B cell (primary cell): Measurements from ENCODE around the gene MPP7. TPM values are rescaled to one million over a fixed set of nuclear protein-coding genes. Genes with fewer than 3 reads are reported as not detected.

Experiments used
- ATAC-seq: fragments of 200-7000 bp; cut with Tn5 transposase; one replicate; pipeline ENCODE4 v1.10.0; 2021; ENCODE audit warnings: low read depth, mild to moderate bottlenecking, moderate number of reproducible peaks, moderate library complexity
- CTCF ChIA-PET: fragments of 350-600 bp; sonication (Branson Sonifier 250); formaldehyde crosslinking; loops from one replicate; lab custom pipeline; 2021; ENCODE audit warnings: antibody characterized with exemption, inconsistent platforms; lab: Charles Lee
- POLR2A ChIA-PET: fragments of 350-600 bp; sonication (Branson Sonifier 250); formaldehyde crosslinking; loops from one replicate; lab custom pipeline; 2021; ENCODE audit warnings: antibody characterized with exemption; lab: Charles Lee
- DNase-seq: peaks from one replicate; pipeline ENCODE4 v3.0.0; 2013
- H2AFZ ChIP-seq: 2 replicates; pipeline ENCODE4 v1.6.1; 2012; ENCODE audit warnings: mild to moderate bottlenecking, low read depth, low read length; ENCODE audit not compliant: insufficient read depth, poor library complexity, severe bottlenecking
- H3K27ac ChIP-seq, 2 donors: 1 replicate in 1 of 2; 2 replicates in 1 of 2; pipeline ENCODE4 v1.5.1; 2012 to 2013; ENCODE audit warnings: low read length in 2 of 2, mild to moderate bottlenecking in 2 of 2, moderate library complexity in 1 of 2
- H3K27me3 ChIP-seq, 4 experiments: fragments of 200-600 bp in 1 of 4; sonication (generic) in 1 of 4; replicated peaks in 1 of 4; 1 replicate in 2 of 4; 2 replicates in 2 of 4; pipeline versions ENCODE4 v1.6.1 to v1.7.0; 2013 to 2016; ENCODE audit warnings: low read length in 3 of 4, mild to moderate bottlenecking in 2 of 4, mixed read lengths in 1 of 4, moderate library complexity in 1 of 4; ENCODE audit not compliant: insufficient read depth in 4 of 4, control insufficient read depth in 3 of 4; ENCODE audit errors: control extremely low read depth in 1 of 4
- H3K36me3 ChIP-seq, 2 experiments: replicated peaks in 1 of 2; 1 replicate in 1 of 2; 2 replicates in 1 of 2; pipeline versions ENCODE4 v1.6.1 to v1.7.1; 2013; ENCODE audit warnings: low read length in 1 of 2; ENCODE audit not compliant: insufficient read depth in 2 of 2, control insufficient read depth in 1 of 2; ENCODE audit errors: control extremely low read depth in 1 of 2, extremely low read depth in 1 of 2
- H3K4me1 ChIP-seq, 2 donors: fragments of 200-600 bp in 1 of 2; sonication (generic) in 1 of 2; 1 replicate in 1 of 2; 2 replicates in 1 of 2; pipeline versions ENCODE4 v1.5.1 to v1.6.1; 2013 to 2017; ENCODE audit warnings: low read length in 2 of 2; ENCODE audit not compliant: control insufficient read depth in 2 of 2, insufficient read depth in 2 of 2
- H3K4me2 ChIP-seq: replicated peaks from 2 replicates; pipeline ENCODE3; 2012; ENCODE audit warnings: mild to moderate bottlenecking, low read depth, low read length; ENCODE audit not compliant: poor library complexity, severe bottlenecking
- H3K4me3 ChIP-seq, 5 experiments: fragments of 200-600 bp in 1 of 5; sonication (generic) in 1 of 5; 1 replicate in 3 of 5; 2 replicates in 2 of 5; pipeline versions ENCODE4 v1.5.1 to v1.7.0; 2011 to 2016; ENCODE audit warnings: low read length in 4 of 5, mild to moderate bottlenecking in 4 of 5, low read depth in 2 of 5, control low read depth in 1 of 5, moderate library complexity in 1 of 5; ENCODE audit not compliant: insufficient read depth in 1 of 5; ENCODE audit errors: control extremely low read depth in 1 of 5, extremely low read depth in 1 of 5
- H3K79me2 ChIP-seq: fragments of 200-600 bp; sonication (generic); one replicate; pipeline ENCODE4 v1.6.0; 2016; ENCODE audit warnings: low read length; ENCODE audit not compliant: control insufficient read depth, insufficient read depth
- H3K9ac ChIP-seq: fragments of 200-600 bp; sonication (generic); 2 replicates; pipeline ENCODE4 v1.6.1; 2017; ENCODE audit warnings: mild to moderate bottlenecking, low read length, moderate library complexity
- H3K9me3 ChIP-seq, 3 donors: one replicate each; pipeline versions ENCODE4 v1.6.1 to v1.7.1; 2013; ENCODE audit warnings: low read length in 2 of 3; ENCODE audit not compliant: control insufficient read depth in 2 of 3, insufficient read depth in 1 of 3; ENCODE audit errors: control extremely low read depth in 1 of 3
- H4K20me1 ChIP-seq: 2 replicates; pipeline ENCODE4 v1.6.0; 2012; ENCODE audit warnings: mild to moderate bottlenecking, low read length; ENCODE audit not compliant: insufficient read depth, control insufficient read depth, poor library complexity, severe bottlenecking
- H3K27ac Mint-ChIP-seq: one replicate; pipeline ENCODE4 v1.8.0; 2021; ENCODE audit warnings: mixed read lengths
- H3K27me3 Mint-ChIP-seq: one replicate; pipeline ENCODE4 v1.8.0; 2021; ENCODE audit warnings: mixed read lengths
- H3K4me1 Mint-ChIP-seq: one replicate; pipeline ENCODE4 v1.8.0; 2021; ENCODE audit warnings: mixed read lengths
- H3K4me3 Mint-ChIP-seq: one replicate; pipeline ENCODE4 v1.8.0; 2021; ENCODE audit warnings: mixed read lengths
- H3K9me3 Mint-ChIP-seq: one replicate; pipeline ENCODE4 v1.8.0; 2022; ENCODE audit warnings: mixed read lengths; ENCODE audit not compliant: insufficient read depth
- CTCF ChIP-seq: fragments of 200-600 bp; IDR thresholded peaks from one replicate; pipeline ENCODE4 v1.8.0; 2022; ENCODE audit warnings: antibody characterized with exemption, mild to moderate bottlenecking
- EZH2 ChIP-seq: IDR thresholded peaks from 2 replicates; pipeline ENCODE4 v1.6.1; 2012; ENCODE audit warnings: borderline replicate concordance, low read depth, mild to moderate bottlenecking, moderate library complexity, low read length; ENCODE audit not compliant: insufficient read depth, poor library complexity, severe bottlenecking
- WGBS: methylation state at CpG from one replicate; pipeline ENCODE4 v1.1.5; 2013; ENCODE audit warnings: missing lambda C conversion rate; ENCODE audit not compliant: insufficient coverage; 5-methylcytosine and 5-hydroxymethylcytosine counted together
- intact Hi-C: fragments of 100-400 bp; cut with micrococcal nuclease; formaldehyde crosslinking; loops from one replicate; pipeline ENCODE4 v1.10.0; 2022
- polyA plus RNA-seq: library from polyadenylated mRNA; depleted of rRNA; stranded (reverse); fragments of >200 nt; gene quantifications from 2 replicates; pipeline ENCODE4 v1.2.3, GENCODE V29; 2012
- total RNA-seq, 2 donors: library from RNA; stranded (reverse); fragments of 120-200 nt in 1 of 2; gene quantifications; 1 replicate in 1 of 2; 2 replicates in 1 of 2; pipeline versions ENCODE4 v1.2.3 to v1.2.4, GENCODE V29; 2013 to 2022

Gene MPP7
- total and polyA plus RNA-seq, 2 donors (not counting 1 experiment from before 2014, with no cell fraction given) = 2.1 to 13.1 TPM

GRCh38 chr10:28282336-28282735 is 20.5 kb downstream of the MPP7 start:
- POLR2A ChIA-PET = no interaction called here
- TF ChIP-seq CTCF (no peak), EZH2 (no peak)
- no peak overlapping the region for H2AFZ ChIP-seq
- no peaks in the 10 kb centered on the region for H3K36me3 ChIP-seq
- DNase-seq = no peak
- H3K27me3 ChIP-seq = no peaks in the 10 kb centered on the region
- H3K27ac Mint-ChIP-seq = peak overlapping the region; percentile 70
- no CpG with 5 or more reads among the region's 5 CpGs for WGBS
- intact Hi-C loops = no loop called here
- no peaks in the 10 kb centered on the region for H3K9me3 ChIP-seq
- no peaks in the 10 kb centered on the region for H3K27me3 Mint-ChIP-seq
- H3K4me1 Mint-ChIP-seq = peaks cover 17% of the 10 kb centered on the region
- ATAC-seq = no peak
- no peak overlapping the region for H3K27ac ChIP-seq
- H3K79me2 ChIP-seq = no peaks in the 10 kb centered on the region
- peak overlapping the region; percentile 2 for H3K4me2 ChIP-seq
- no peak overlapping the region for H3K4me3 ChIP-seq
- H3K9me3 Mint-ChIP-seq = no peaks in the 10 kb centered on the region
- no peak overlapping the region for H3K9ac ChIP-seq
- CTCF ChIA-PET = interaction anchor here (1.4 kb wide), 1 partner anchor 19 kb away, joined by 4 read pairs; no protein-coding TSS in a partner anchor
- no peaks in the 10 kb centered on the region for H4K20me1 ChIP-seq
- H3K4me1 ChIP-seq = peaks cover 9 to 10% of the 10 kb centered on the region in 2 donors
- peak overlapping the region; percentile 38 for H3K4me3 Mint-ChIP-seq

GRCh38 chr10:28281726-28282315 is 21.0 kb downstream of the MPP7 start:
- CTCF ChIA-PET = interaction anchor here (1.4 kb wide), 1 partner anchor 19 kb away, joined by 4 read pairs; no protein-coding TSS in a partner anchor

More at GRCh38 chr10:28281726-28282315, 21.0 kb downstream of the MPP7 start:
- POLR2A ChIA-PET = no interaction called here
- Histone ChIP-seq H3K27ac (no peak overlapping the region), H3K9ac (no peak overlapping the region), H3K36me3 (no peaks in the 10 kb centered on the region), H3K9me3 (no peaks in the 10 kb centered on the region), H2AFZ (no peak overlapping the region), H3K27me3 (no peaks in the 10 kb centered on the region), H3K4me3 (no peak overlapping the region), H3K4me2 (peak overlapping the region; percentile 2), H3K4me1 (peaks cover 9 to 10% of the 10 kb centered on the region in 2 donors), H3K79me2 (no peaks in the 10 kb centered on the region), H4K20me1 (no peaks in the 10 kb centered on the region)
- DNase-seq (no peak), ATAC-seq (no peak)
- Mint-ChIP-seq H3K27me3 (no peaks in the 10 kb centered on the region), H3K4me3 (peak overlapping the region; percentile 38), H3K4me1 (peaks cover 17% of the 10 kb centered on the region), H3K9me3 (no peaks in the 10 kb centered on the region), H3K27ac (peak overlapping the region; percentile 70)
- intact Hi-C loops = no loop called here
- WGBS = 63% methylated on average over 6 of the region's 7 CpGs
- TF ChIP-seq EZH2 = no peak
- TF ChIP-seq CTCF = no peak
